OCI-LY7 (cell line): ENCODE measurements around the gene CYP46A1. TPM values are rescaled to one million over a fixed set of nuclear protein-coding genes. Genes with fewer than 3 reads are reported as not detected.

Experiments
- BruUV-seq: library from RNA; stranded (reverse); fragments of 400-500 nt; replicated peaks from 2 replicates; lab custom pipeline; 2021; lab: Mats Ljungman, UMichigan
- CTCF ChIA-PET: fragments of 300-600 bp; sonication (Branson Sonifier 250); formaldehyde crosslinking; loops from one replicate; lab custom pipeline; 2022; ENCODE audit warnings: antibody characterized with exemption; ENCODE audit not compliant: unreplicated experiment; lab: Charles Lee
- POLR2A ChIA-PET: fragments of 300-600 bp; sonication (Branson Sonifier 250); formaldehyde crosslinking; loops from one replicate; lab custom pipeline; 2022; ENCODE audit warnings: antibody characterized with exemption; lab: Charles Lee
- DNase-seq: peaks from one replicate; pipeline ENCODE4 v3.0.0-alpha.2; 2015; ENCODE audit warnings: low spot score
- H2AFZ ChIP-seq: fragments of 200-600 bp; sonication (generic), shearing (Covaris generic); 2 replicates; pipeline ENCODE4 v1.6.1; 2014; ENCODE audit warnings: mild to moderate bottlenecking, antibody characterized with exemption, low read length, moderate library complexity
- H3K27ac ChIP-seq: fragments of 200-600 bp; sonication (generic); 2 replicates; pipeline ENCODE4 v1.5.1; 2014; ENCODE audit warnings: mixed run types, low read depth, mild to moderate bottlenecking, moderate library complexity, low read length, inconsistent platforms; ENCODE audit not compliant: poor library complexity, severe bottlenecking
- H3K36me3 ChIP-seq: fragments of 200-600 bp; sonication (generic); 2 replicates; pipeline ENCODE4 v1.6.1; 2014; ENCODE audit warnings: mild to moderate bottlenecking, antibody characterized with exemption, low read length, moderate library complexity, mixed read lengths; ENCODE audit not compliant: insufficient read depth
- H3K4me1 ChIP-seq: fragments of 200-600 bp; sonication (generic); 2 replicates; pipeline ENCODE4 v1.5.1; 2014; ENCODE audit warnings: mild to moderate bottlenecking, low read length; ENCODE audit not compliant: insufficient read depth, poor library complexity, severe bottlenecking
- H3K4me2 ChIP-seq: fragments of 200-600 bp; sonication (generic); 2 replicates; pipeline ENCODE4 v1.6.1; 2014; ENCODE audit warnings: mild to moderate bottlenecking, low read length
- H3K4me3 ChIP-seq: fragments of 200-600 bp; sonication (generic); 2 replicates; pipeline ENCODE4 v1.5.1; 2014; ENCODE audit warnings: mild to moderate bottlenecking, low read depth, low read length; ENCODE audit not compliant: poor library complexity, severe bottlenecking
- H3K79me2 ChIP-seq: fragments of 200-600 bp; sonication (generic); 2 replicates; pipeline ENCODE4 v1.6.1; 2016; ENCODE audit warnings: low read depth, mild to moderate bottlenecking, low read length, moderate library complexity, mixed read lengths; ENCODE audit not compliant: insufficient read depth
- H3K9me2 ChIP-seq: fragments of 200-600 bp; sonication (generic); 2 replicates; pipeline ENCODE4 v1.6.1; 2016; ENCODE audit warnings: mild to moderate bottlenecking, low read length, mixed read lengths; ENCODE audit not compliant: insufficient read depth
- H3K9me3 ChIP-seq: fragments of 200-600 bp; sonication (generic); 2 replicates; pipeline ENCODE4 v1.6.1; 2014; ENCODE audit warnings: mild to moderate bottlenecking, mixed run types, low read length, mixed read lengths
- H4K20me1 ChIP-seq: fragments of 200-600 bp; sonication (generic); 2 replicates; pipeline ENCODE4 v1.6.1; 2014; ENCODE audit warnings: mild to moderate bottlenecking, antibody characterized with exemption, low read length, moderate library complexity, mixed read lengths; ENCODE audit not compliant: insufficient read depth
- EZH2phosphoT487 ChIP-seq: fragments of 200-600 bp; sonication (generic); IDR thresholded peaks from 2 replicates; pipeline ENCODE4 v1.6.1; 2018; ENCODE audit warnings: low read depth, borderline replicate concordance, mild to moderate bottlenecking, mixed run types, antibody characterized with exemption, low read length, moderate library complexity, mixed read lengths
- intact Hi-C: fragments of 100-400 bp; cut with micrococcal nuclease; formaldehyde crosslinking; loops from one replicate; pipeline ENCODE4 v1.10.0; 2022; ENCODE audit not compliant: unreplicated experiment
- total RNA-seq, 2 experiments: library from RNA; depleted of rRNA in 1 of 2; stranded (reverse); fragments of >200 nt in 1 of 2; shearing (Covaris generic) in 1 of 2; gene quantifications; 2 replicates each; pipeline ENCODE4 v1.2.3, GENCODE V29; 2014 to 2022
- TF ChIP-seq, protein P1 (sequence below): fragments of 200-600 bp; sonication (generic); conservative IDR thresholded peaks from 2 replicates; pipeline ENCODE4 v1.5.1; 2014; ENCODE audit warnings: mild to moderate bottlenecking, antibody characterized with exemption, low read length, moderate library complexity, mixed read lengths

The CYP46A1 gene
- total RNA-seq, 2 experiments from 2014 or later = 4.1 to 10.8 TPM

DNA sequence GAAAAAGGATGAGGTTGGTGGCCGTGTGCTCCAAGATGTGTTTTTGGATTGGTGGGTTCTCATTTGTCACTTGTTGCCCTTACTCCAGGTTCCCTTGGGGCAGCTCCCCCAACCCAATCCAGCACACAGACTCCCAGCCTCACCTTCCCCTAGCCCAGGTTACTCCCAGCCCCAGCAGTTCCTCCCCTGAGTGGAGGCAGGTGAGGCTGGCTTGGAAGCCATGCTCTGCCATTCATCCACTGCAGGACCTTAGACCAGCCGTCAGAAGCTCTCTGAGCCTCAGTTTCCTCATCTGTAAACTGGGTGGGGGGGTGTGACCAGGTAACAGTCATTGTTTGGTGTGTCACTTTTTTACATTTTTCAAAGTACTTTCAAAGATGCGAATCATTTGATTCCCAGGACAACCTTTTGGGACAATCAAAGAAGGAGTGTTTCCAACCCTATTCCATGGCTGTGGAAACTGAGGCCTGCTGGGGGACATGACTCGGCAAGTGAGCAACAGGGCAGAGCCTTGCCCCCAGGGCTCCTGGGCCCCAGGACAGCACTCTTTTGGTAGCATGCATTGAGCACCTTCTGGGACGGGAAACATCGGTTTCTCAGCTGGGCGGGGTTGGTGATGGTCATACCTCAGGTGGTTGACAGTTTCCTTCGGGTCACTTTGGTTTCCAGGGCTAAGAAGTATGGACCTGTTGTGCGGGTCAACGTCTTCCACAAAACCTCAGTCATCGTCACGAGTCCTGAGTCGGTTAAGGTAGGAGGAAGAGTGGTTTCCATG, 7.2 kb downstream of the CYP46A1 start:
- TF ChIP-seq, protein P1, sequence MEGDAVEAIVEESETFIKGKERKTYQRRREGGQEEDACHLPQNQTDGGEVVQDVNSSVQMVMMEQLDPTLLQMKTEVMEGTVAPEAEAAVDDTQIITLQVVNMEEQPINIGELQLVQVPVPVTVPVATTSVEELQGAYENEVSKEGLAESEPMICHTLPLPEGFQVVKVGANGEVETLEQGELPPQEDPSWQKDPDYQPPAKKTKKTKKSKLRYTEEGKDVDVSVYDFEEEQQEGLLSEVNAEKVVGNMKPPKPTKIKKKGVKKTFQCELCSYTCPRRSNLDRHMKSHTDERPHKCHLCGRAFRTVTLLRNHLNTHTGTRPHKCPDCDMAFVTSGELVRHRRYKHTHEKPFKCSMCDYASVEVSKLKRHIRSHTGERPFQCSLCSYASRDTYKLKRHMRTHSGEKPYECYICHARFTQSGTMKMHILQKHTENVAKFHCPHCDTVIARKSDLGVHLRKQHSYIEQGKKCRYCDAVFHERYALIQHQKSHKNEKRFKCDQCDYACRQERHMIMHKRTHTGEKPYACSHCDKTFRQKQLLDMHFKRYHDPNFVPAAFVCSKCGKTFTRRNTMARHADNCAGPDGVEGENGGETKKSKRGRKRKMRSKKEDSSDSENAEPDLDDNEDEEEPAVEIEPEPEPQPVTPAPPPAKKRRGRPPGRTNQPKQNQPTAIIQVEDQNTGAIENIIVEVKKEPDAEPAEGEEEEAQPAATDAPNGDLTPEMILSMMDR = no peak
- no peak for TF ChIP-seq EZH2phosphoT487
- BruUV-seq = no TSS peak

GRCh38 chr14:99693918-99694317, 9.8 kb downstream of the CYP46A1 start:
- CTCF ChIA-PET = interaction anchor here (0.6 kb wide), 1 partner anchor 94 kb away, joined by 3 read pairs; no protein-coding TSS in a partner anchor
- no peaks in the 10 kb centered on the region for H4K20me1 ChIP-seq
- no peak overlapping the region for H3K27ac ChIP-seq
- no peak overlapping the region for H3K4me2 ChIP-seq
- TF ChIP-seq EZH2phosphoT487 = no peak
- TF ChIP-seq, protein P1 = no peak
- DNase-seq = no peak
- no peak overlapping the region for H2AFZ ChIP-seq
- H3K9me3 ChIP-seq = no peaks in the 10 kb centered on the region
- POLR2A ChIA-PET = interaction anchor here (0.7 kb wide), 1 partner anchor 90 kb away, joined by 4 read pairs; the partner anchor contains the start of gene CCDC85C
- no peaks in the 10 kb centered on the region for H3K79me2 ChIP-seq
- no peaks in the 10 kb centered on the region for H3K36me3 ChIP-seq
- no peak overlapping the region for H3K4me3 ChIP-seq
- intact Hi-C loops = no loop called here
- H3K4me1 ChIP-seq = no peaks in the 10 kb centered on the region
- no TSS peak for BruUV-seq
- no peaks in the 10 kb centered on the region for H3K9me2 ChIP-seq

More for the DNA sequence above, 7.2 kb downstream of the CYP46A1 start:
- no peaks in the 10 kb centered on the region for H3K9me3 ChIP-seq
- H3K4me1 ChIP-seq = peaks cover 21% of the 10 kb centered on the region
- intact Hi-C loops = no loop called here
- ChIA-PET POLR2A (no interaction called here), CTCF (no interaction called here)
- no peaks in the 10 kb centered on the region for H3K79me2 ChIP-seq
- no peaks in the 10 kb centered on the region for H3K36me3 ChIP-seq
- DNase-seq = no peak
- no peak overlapping the region for H3K27ac ChIP-seq
- no peaks in the 10 kb centered on the region for H4K20me1 ChIP-seq
- no peak overlapping the region for H3K4me3 ChIP-seq
- no peak overlapping the region for H3K4me2 ChIP-seq
- H3K9me2 ChIP-seq = no peaks in the 10 kb centered on the region
- H2AFZ ChIP-seq = no peak overlapping the region

DNA sequence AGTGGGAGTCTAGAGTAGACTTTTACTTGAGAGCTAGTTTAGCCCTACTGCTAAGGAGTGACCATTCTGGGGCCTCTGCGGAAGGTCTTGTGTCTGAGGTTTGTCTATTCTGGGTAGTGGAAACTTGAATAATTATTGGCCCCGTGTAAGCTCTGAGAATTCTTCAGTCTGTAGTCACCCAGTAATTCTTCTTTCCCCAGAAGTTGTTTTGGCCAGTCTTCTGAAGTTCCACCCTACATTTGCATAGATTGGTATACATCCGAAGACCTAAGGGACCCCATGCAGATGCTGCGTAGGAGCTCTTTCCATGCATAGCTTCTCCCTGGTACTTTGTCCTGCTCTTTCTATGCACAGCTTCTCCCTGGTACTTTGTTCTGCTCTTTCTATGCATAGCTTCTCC, 12.8 kb downstream of the CYP46A1 start:
- TF ChIP-seq, protein P1 = no peak
- TF ChIP-seq EZH2phosphoT487 = no peak
- Histone ChIP-seq H3K9me3 (peaks cover 1% of the 10 kb centered on the region), H4K20me1 (no peaks in the 10 kb centered on the region), H3K4me3 (no peak overlapping the region), H3K4me2 (no peak overlapping the region), H3K9me2 (no peaks in the 10 kb centered on the region), H3K79me2 (no peaks in the 10 kb centered on the region), H3K36me3 (no peaks in the 10 kb centered on the region), H3K4me1 (no peaks in the 10 kb centered on the region), H2AFZ (no peak overlapping the region), H3K27ac (no peak overlapping the region)
- DNase-seq = no peak
- ChIA-PET POLR2A (interaction anchor here (0.6 kb wide), 1 partner anchor 205 kb away, joined by 3 read pairs; no protein-coding TSS in a partner anchor), CTCF (no interaction called here)
- no TSS peak for BruUV-seq
- intact Hi-C loops = no loop called here
